RWPE1 (cell line): ENCODE data around the gene DOCK9.

ENCODE experiments used
- CTCF ChIA-PET: fragments of 350-600 bp; sonication (Branson Sonifier 250); formaldehyde crosslinking; extraction: SDS; loops from one replicate; lab custom pipeline; 2021; lab: Yijun Ruan, JAX
- POLR2A ChIA-PET: fragments of 400-600 bp; formaldehyde crosslinking; extraction: SDS; loops from one replicate; lab custom pipeline; 2020; ENCODE audit warnings: antibody characterized with exemption; ENCODE audit not compliant: low non-redundant PET; lab: Yijun Ruan, JAX
- DNase-seq: peaks from one replicate; pipeline ENCODE4 v3.0.0; 2012; ENCODE audit warnings: low spot score
- H3K27ac ChIP-seq: fragments of 450-650 bp; 2 replicates; pipeline ENCODE4 v1.5.1; 2017
- TF ChIP-seq, protein P1 (sequence below): fragments of 450-650 bp; conservative IDR thresholded peaks from 2 replicates; pipeline ENCODE4 v1.5.1; 2017; ENCODE audit warnings: low read depth, mild to moderate bottlenecking

DOCK9 gene

DNA sequence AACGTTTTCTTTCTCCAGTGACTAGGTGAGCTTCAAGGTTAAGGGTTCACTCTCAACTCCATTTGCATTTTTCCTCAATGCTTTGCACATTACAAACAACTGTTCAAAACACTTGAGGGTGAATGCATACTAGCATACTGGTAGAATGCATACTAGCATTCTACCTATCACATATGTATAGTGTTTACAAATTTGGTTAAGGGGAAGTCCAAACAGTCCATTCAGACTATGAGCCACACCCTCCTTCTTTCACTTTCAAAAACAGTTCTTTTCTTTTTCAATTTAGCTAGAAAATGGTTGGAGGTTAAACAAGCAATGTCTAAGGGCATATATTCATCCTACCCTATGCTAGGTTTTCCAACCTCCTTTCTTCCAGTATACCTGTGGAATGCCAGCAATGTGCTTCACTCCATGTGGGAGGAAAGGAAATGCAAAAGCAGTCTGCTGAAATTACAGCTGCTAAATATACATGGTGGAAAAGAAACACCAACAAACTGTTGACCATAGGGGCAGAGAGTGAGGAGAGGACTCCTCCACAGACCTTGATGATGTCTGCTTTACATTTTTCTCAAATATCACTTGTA lies 102.6 kb downstream of the DOCK9 start:
- ChIA-PET CTCF (interaction anchor here (1.0 kb wide), 1 partner anchor 159 kb away, joined by 3 read pairs; no protein-coding TSS in a partner anchor), POLR2A (no interaction called here)
- no peak for DNase-seq
- TF ChIP-seq, protein P1, sequence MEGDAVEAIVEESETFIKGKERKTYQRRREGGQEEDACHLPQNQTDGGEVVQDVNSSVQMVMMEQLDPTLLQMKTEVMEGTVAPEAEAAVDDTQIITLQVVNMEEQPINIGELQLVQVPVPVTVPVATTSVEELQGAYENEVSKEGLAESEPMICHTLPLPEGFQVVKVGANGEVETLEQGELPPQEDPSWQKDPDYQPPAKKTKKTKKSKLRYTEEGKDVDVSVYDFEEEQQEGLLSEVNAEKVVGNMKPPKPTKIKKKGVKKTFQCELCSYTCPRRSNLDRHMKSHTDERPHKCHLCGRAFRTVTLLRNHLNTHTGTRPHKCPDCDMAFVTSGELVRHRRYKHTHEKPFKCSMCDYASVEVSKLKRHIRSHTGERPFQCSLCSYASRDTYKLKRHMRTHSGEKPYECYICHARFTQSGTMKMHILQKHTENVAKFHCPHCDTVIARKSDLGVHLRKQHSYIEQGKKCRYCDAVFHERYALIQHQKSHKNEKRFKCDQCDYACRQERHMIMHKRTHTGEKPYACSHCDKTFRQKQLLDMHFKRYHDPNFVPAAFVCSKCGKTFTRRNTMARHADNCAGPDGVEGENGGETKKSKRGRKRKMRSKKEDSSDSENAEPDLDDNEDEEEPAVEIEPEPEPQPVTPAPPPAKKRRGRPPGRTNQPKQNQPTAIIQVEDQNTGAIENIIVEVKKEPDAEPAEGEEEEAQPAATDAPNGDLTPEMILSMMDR = no peak
- no peak overlapping the region for H3K27ac ChIP-seq

DNA sequence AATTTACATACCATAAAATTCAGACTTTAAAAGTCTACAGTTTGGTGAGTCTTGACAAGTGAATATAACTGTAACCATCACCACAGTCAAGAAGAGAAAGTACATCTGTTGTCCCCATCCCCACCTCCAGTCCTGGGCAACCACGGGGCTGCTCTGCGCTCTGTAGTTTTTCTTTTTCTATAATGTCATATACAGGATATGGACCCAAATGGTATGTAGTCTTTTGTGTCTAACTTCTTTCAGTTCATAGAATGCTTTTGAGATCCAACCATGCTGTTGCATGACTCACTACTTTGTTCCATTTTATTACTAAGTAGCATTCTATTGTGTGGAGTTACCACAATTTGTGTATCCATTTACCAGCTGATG lies 103.9 kb downstream of the DOCK9 start:
- POLR2A ChIA-PET = no interaction called here
- no peak overlapping the region for H3K27ac ChIP-seq
- CTCF ChIA-PET = interaction anchor here (0.6 to 1.0 kb wide), 2 partner anchors 160 to 893 kb away, joined by 3 to 5 read pairs; no protein-coding TSS in a partner anchor
- DNase-seq = no peak
- TF ChIP-seq, protein P1 = no peak

DNA sequence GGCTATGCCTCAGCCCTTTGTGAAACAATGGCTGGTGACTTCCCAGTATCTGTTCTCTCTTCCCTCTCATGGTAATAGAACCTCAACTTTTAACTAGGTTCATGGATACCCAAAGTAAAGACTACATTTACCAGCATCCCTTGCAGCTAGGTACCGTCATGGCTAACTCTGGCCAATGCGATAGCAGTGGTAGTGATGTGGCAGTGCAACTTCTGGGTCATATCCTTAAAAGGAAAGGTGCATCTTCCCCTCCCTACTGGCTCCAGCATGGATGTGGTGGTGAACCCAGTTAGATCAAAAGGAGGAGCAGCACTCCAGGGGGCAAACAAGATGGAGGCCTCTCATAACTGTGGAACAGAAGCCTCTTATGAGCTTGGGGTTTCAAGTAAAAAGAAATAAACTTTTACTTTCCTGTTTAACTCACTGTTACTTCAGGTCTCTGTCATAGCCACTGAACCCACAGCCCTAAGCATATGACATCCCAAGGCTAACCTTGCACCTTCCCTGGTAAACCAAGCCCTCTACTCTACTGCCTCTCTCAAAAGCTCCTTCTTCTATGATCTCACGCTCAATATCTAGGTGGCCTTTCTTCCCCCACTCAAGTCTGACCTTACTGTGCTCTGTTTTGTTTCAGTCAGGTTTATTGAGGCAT lies 104.4 kb downstream of the DOCK9 start:
- CTCF ChIA-PET = interaction anchor here (0.6 kb wide), 1 partner anchor 893 kb away, joined by 5 read pairs; no protein-coding TSS in a partner anchor
- TF ChIP-seq, protein P1 = no peak
- DNase-seq = no peak
- no peak overlapping the region for H3K27ac ChIP-seq
- POLR2A ChIA-PET = no interaction called here

DNA sequence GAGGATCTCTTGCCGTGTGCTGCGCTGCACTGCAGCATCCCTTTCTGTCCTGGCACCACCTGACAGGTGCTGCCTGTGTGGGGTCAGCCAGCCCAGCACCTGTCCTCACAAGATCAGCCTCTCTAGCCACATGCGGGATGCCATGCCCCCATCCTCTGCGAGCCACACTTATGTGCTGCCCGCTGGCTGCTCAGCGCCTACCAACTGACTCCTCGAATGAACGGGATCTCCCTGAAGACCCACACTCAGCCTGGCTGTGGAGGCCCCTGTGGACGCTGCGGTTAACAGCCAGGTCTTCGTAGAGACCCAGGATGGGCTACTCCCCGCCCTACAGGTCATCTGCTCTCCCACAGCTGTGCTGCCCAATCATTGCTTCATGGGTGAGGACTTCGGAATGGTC lies 106.1 kb downstream of the DOCK9 start:
- POLR2A ChIA-PET = no interaction called here

DNA sequence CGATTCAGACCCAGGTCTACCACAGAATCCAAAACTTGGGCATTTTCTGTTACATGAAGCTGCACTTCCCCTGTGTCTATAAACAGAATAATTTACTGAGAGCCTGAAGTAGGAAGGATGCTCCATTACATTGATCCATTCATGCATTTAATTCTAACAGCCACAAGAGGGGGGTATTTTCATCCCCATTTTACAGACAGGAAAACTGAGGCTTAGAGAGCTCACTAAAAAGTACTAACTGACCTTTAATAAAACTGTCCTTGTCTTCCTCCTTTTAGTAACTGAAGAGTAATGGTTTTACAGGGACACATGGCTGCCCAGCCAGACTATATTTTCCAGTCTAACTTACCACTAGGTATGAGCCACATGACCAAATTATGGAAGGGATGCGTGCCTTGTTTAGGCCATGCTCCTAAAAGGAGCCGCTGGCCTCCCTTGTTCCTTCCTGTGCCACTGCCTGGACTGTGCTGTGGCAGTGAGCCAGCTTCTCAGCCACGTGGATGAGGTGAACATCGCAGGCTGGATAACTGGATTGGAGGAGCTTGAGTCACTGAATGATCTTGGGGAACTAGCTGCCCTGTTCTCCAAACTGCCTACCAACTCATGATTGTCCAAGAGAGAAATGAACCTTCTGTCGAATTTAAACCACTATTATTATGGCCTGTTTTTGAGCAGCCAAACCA lies 108.3 kb downstream of the DOCK9 start:
- CTCF ChIA-PET = interaction anchor here (0.6 kb wide), 1 partner anchor 630 kb away, joined by 3 read pairs; no protein-coding TSS in a partner anchor
- DNase-seq = no peak
- no peak overlapping the region for H3K27ac ChIP-seq
- TF ChIP-seq, protein P1 = no peak; the same call in 1 of the 2 replicates
- POLR2A ChIA-PET = no interaction called here

More for the DNA sequence above, 106.1 kb downstream of the DOCK9 start:
- CTCF ChIA-PET = no interaction called here
- TF ChIP-seq, protein P1 = no peak
- H3K27ac ChIP-seq = no peak overlapping the region
- DNase-seq = no peak

DNA sequence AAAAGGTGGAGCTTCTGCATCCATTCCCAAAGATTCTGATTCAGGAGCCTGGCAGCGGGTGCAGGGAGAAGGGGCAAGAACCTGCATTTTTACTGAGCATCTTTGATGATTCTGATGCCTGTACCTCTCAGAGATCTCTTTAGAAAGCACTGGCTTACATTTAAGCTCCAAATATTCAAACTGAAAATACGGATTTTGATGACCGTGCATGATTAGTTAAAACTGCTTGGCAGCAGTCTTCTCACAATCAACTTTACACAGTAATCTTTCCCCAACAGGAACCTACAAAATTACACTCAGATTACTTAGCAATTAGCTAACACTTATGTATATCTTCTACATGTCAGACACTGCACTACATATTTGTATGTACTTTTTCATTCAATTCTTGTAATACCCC lies 108.9 kb downstream of the DOCK9 start:
- no peak for DNase-seq
- POLR2A ChIA-PET = no interaction called here
- no peak overlapping the region for H3K27ac ChIP-seq
- TF ChIP-seq, protein P1 = no peak
- CTCF ChIA-PET = no interaction called here
